Thyroid gland (tissue), 4 donors: ENCODE data around the gene C10orf105.

Experiments
- CTCF ChIP-seq, 6 experiments: fragments of 200-600 bp in 3 of 6; fragments of 450-650 bp in 3 of 6; sonication (generic) in 3 of 6; IDR thresholded peaks; one replicate each; pipeline ENCODE4 v1.5.1; 2016 to 2019; ENCODE audit warnings: antibody characterized with exemption in 6 of 6, mild to moderate bottlenecking in 2 of 6, inconsistent platforms in 1 of 6, moderate library complexity in 1 of 6
- POLR2A ChIP-seq, 2 donors: fragments of 450-650 bp; IDR thresholded peaks; one replicate each; pipeline ENCODE4 v1.6.1; 2017; ENCODE audit warnings: antibody characterized with exemption in 2 of 2, mild to moderate bottlenecking in 2 of 2, moderate library complexity in 1 of 2

- TF ChIP-seq CTCF (IDR thresholded peaks at IDR 0.05) (no peak), POLR2A (IDR thresholded peaks at IDR 0.05) (no peak)
Measured at GRCh38 chr10:71725998-71726579, 6.5 kb upstream of the C10orf105 start.
